GM12878 (cell line): ENCODE data around the gene DOCK1. TPM values are rescaled to one million over a fixed set of nuclear protein-coding genes. Genes with fewer than 3 reads are reported as not detected.

ENCODE experiments used
- ATAC-seq: fragments of 200-7000 bp; cut with Tn5 transposase; 3 replicates; pipeline ENCODE4 v1.9.1; 2020; ENCODE audit warnings: mild to moderate bottlenecking, moderate library complexity
- BruUV-seq: library from RNA; stranded (reverse); fragments of 400-500 nt; replicated peaks from 2 replicates; lab custom pipeline; 2021; lab: Mats Ljungman, UMichigan
- CTCF ChIA-PET: fragments of 300-600 bp; sonication (Branson Sonifier 250); formaldehyde crosslinking; extraction: SDS; loops from one replicate; lab custom pipeline; 2021; ENCODE audit warnings: inconsistent platforms; lab: Yijun Ruan, JAX
- POLR2A ChIA-PET: fragments of 350-600 bp; formaldehyde crosslinking; extraction: SDS; loops from one replicate; lab custom pipeline; 2021; ENCODE audit warnings: inconsistent platforms; lab: Charles Lee
- RAD21 ChIA-PET: fragments of 300-600 bp; sonication (Branson Sonifier 250); formaldehyde crosslinking; loops from one replicate; lab custom pipeline; 2023; ENCODE audit warnings: antibody characterized with exemption; ENCODE audit not compliant: unreplicated experiment; lab: Charles Lee
- SMC1A ChIA-PET: fragments of 300-600 bp; sonication (Branson Sonifier 250); formaldehyde crosslinking; loops from one replicate; lab custom pipeline; 2023; ENCODE audit not compliant: unreplicated experiment, uncharacterized antibody; lab: Charles Lee
- DNase-seq: peaks from one replicate; pipeline ENCODE4 v3.0.0-alpha.2; 2011; ENCODE audit warnings: low read depth, low spot score
- FAIRE-seq: peaks from 3 replicates; lab custom pipeline; 2011; peaks lifted over from hg19 to GRCh38; lab: Jason Lieb, UNC
- H2AFZ ChIP-seq: 2 replicates; pipeline ENCODE4 v1.6.0; 2011; ENCODE audit warnings: low read depth, low read length, control low read depth; ENCODE audit not compliant: control insufficient read depth
- H3K27ac ChIP-seq: 2 replicates; pipeline ENCODE4 v1.5.1; 2011; ENCODE audit warnings: control low read depth; ENCODE audit not compliant: control insufficient read depth, insufficient read depth
- H3K27me3 ChIP-seq, 2 experiments: replicated peaks in 1 of 2; 2 replicates each; pipeline versions ENCODE4 v1.6.0 to v1.6.1; 2011; ENCODE audit warnings: low read length in 1 of 2; ENCODE audit not compliant: control insufficient read depth in 2 of 2, insufficient read depth in 2 of 2
- H3K36me3 ChIP-seq, 2 experiments: 2 replicates each; pipeline ENCODE4 v1.5.1; 2011; ENCODE audit warnings: low read length in 1 of 2; ENCODE audit not compliant: control insufficient read depth in 2 of 2, insufficient read depth in 2 of 2
- H3K4me1 ChIP-seq: 2 replicates; pipeline ENCODE4 v1.6.1; 2011; ENCODE audit warnings: mild to moderate bottlenecking, low read length, moderate library complexity, mixed read lengths; ENCODE audit not compliant: control insufficient read depth, insufficient read depth
- H3K4me2 ChIP-seq: 2 replicates; pipeline ENCODE4 v1.6.0; 2011; ENCODE audit warnings: control low read depth; ENCODE audit not compliant: control insufficient read depth, insufficient read depth
- H3K4me3 ChIP-seq: fragments of 200-600 bp; sonication (generic); 2 replicates; pipeline ENCODE4 v1.5.1; 2016
- H3K79me2 ChIP-seq: 2 replicates; pipeline ENCODE4 v1.6.0; 2011; ENCODE audit warnings: low read length; ENCODE audit not compliant: control insufficient read depth, insufficient read depth
- H3K9ac ChIP-seq: 2 replicates; pipeline ENCODE4 v1.8.0; 2011; ENCODE audit warnings: low read length, control low read depth, mixed read lengths; ENCODE audit not compliant: control insufficient read depth, insufficient read depth
- H3K9me3 ChIP-seq: replicated peaks from 3 replicates; pipeline ENCODE4 v1.5.1; 2011; ENCODE audit warnings: mild to moderate bottlenecking, low read length; ENCODE audit not compliant: control insufficient read depth, insufficient read depth
- H4K20me1 ChIP-seq: 2 replicates; pipeline ENCODE4 v1.6.0; 2011; ENCODE audit not compliant: control insufficient read depth, insufficient read depth
- BHLHE40 ChIP-seq, 2 experiments: fragments of 450-650 bp in 1 of 2; IDR thresholded peaks; 2 replicates each; pipeline ENCODE4 v1.6.1; 2011 to 2017; ENCODE audit warnings: low read depth in 2 of 2, borderline replicate concordance in 1 of 2, improper control_type of control experiment in 1 of 2, low read length in 1 of 2, mild to moderate bottlenecking in 1 of 2
- CHD4 ChIP-seq: fragments of 200-600 bp; sonication (generic); IDR thresholded peaks from 2 replicates; pipeline ENCODE4 v1.6.1; 2016; ENCODE audit warnings: mild to moderate bottlenecking
- E4F1 ChIP-seq: fragments of 450-650 bp; IDR thresholded peaks from 2 replicates; pipeline ENCODE4 v1.6.1; 2018; ENCODE audit warnings: borderline replicate concordance, mild to moderate bottlenecking; ENCODE audit not compliant: partially characterized antibody
- KLF5 ChIP-seq: fragments of 450-650 bp; IDR thresholded peaks from 2 replicates; pipeline ENCODE4 v1.6.1; 2014; ENCODE audit warnings: mild to moderate bottlenecking; ENCODE audit not compliant: partially characterized antibody
- NFYA ChIP-seq: IDR thresholded peaks from 2 replicates; pipeline ENCODE4 v1.6.1; 2011; ENCODE audit warnings: low read depth, mild to moderate bottlenecking, low read length, improper control_type of control experiment, borderline replicate concordance
- STAT3 ChIP-seq: IDR thresholded peaks from 2 replicates; pipeline ENCODE4 v1.6.1; 2011; ENCODE audit warnings: low read depth, low read length, improper control_type of control experiment
- TBL1XR1 ChIP-seq: IDR thresholded peaks from 2 replicates; pipeline ENCODE4 v1.6.1; 2012; ENCODE audit warnings: low read depth, low read length, improper control_type of control experiment
- YY1 ChIP-seq: IDR thresholded peaks from 2 replicates; pipeline ENCODE4 v1.6.1; 2011; ENCODE audit warnings: low read depth, mild to moderate bottlenecking, low read length
- WGBS: methylation state at CpG from one replicate; pipeline ENCODE4 v1.1.6; 2016; ENCODE audit warnings: low lambda C conversion rate; ENCODE audit not compliant: insufficient replicate concordance, insufficient coverage; ENCODE audit errors: missing lambda C conversion rate; 5-methylcytosine and 5-hydroxymethylcytosine counted together
- in situ Hi-C: fragments of 300-500 bp; cut with MboI; formaldehyde crosslinking; loops from 9 replicates; pipeline ENCODE4 v1.14.3; 2018; ENCODE audit warnings: mixed read lengths
- intact Hi-C: fragments of 100-400 bp; cut with micrococcal nuclease; formaldehyde crosslinking; loops from one replicate; pipeline ENCODE4 v1.14.2; 2022; ENCODE audit not compliant: unreplicated experiment
- polyA plus RNA-seq, 11 experiments: library from polyadenylated mRNA; depleted of rRNA in 4 of 11; unstranded in 6 of 11; stranded (reverse) in 5 of 11; fragments of >200 nt; fragmentation: Nextera tagmentation in 4 of 11; fragmentation: Illumina TruSeq in 1 of 11; extraction: Ambion mirVana in 4 of 11; extraction: Trizol in 1 of 11; gene quantifications; 1 replicate in 1 of 11; 2 replicates in 10 of 11; pipeline versions ENCODE4 v1.2.1 to v1.2.3, GENCODE V29; 2011 to 2016; ENCODE audit warnings: inconsistent platforms in 2 of 11, missing spikeins in 2 of 11, low read depth in 1 of 11
- total RNA-seq, 4 experiments: library from RNA; depleted of rRNA in 3 of 4; stranded (reverse); fragments of >200 nt in 3 of 4; fragmentation: Illumina TruSeq in 1 of 4; extraction: Trizol in 1 of 4; gene quantifications; 2 replicates each; pipeline versions ENCODE4 v1.2.1 to v1.2.3, GENCODE V29; 2013 to 2021

The DOCK1 gene
- total and polyA plus RNA-seq, 10 of the 15 experiments (the other 5 are each of a cell fraction or from before 2014, with no cell fraction given) = 0.05 to 0.18 TPM; not detected in 8

- 39% methylated on average over 2 of the region's 2 CpGs for WGBS
- Histone ChIP-seq H3K4me3 (no peak overlapping the region), H2AFZ (no peak overlapping the region), H3K9me3 (no peaks in the 10 kb centered on the region), H3K79me2 (no peaks in the 10 kb centered on the region), H3K4me1 (no peaks in the 10 kb centered on the region), H3K4me2 (no peak overlapping the region), H4K20me1 (no peaks in the 10 kb centered on the region)
- ChIA-PET CTCF (no interaction called here), POLR2A (no interaction called here), RAD21 (no interaction called here), SMC1A (interaction anchor here (1.9 kb wide), 1 partner anchor 10 kb away, joined by 5 read pairs; no protein-coding TSS in a partner anchor)
- FAIRE-seq = no peak
- BruUV-seq = no TSS peak
- intact Hi-C loops = no loop called here
- no peak for DNase-seq
- TF ChIP-seq STAT3 = no peak
- no peak for TF ChIP-seq KLF5
- no peak for TF ChIP-seq BHLHE40 (IDR thresholded peaks at IDR 0.05; ENCODE audit: borderline replicate concordance in 1 of 2, low read depth in 2 of 2, low read length in 1 of 2)
- TF ChIP-seq NFYA = no peak
- TF ChIP-seq E4F1 = no peak
- no peak for TF ChIP-seq YY1
- no peak for TF ChIP-seq TBL1XR1
- TF ChIP-seq CHD4 = no peak
- TF ChIP-seq, all 136 proteins: peak for 0
- no peaks in the 10 kb centered on the region for H3K36me3 ChIP-seq
- in situ Hi-C loops = no loop called here
- no peak overlapping the region for H3K9ac ChIP-seq
- no peak overlapping the region for H3K27ac ChIP-seq
- ATAC-seq = no peak
- no peaks in the 10 kb centered on the region for H3K27me3 ChIP-seq
Measured at GRCh38 chr10:127158662-127159061, 253.4 kb downstream of the DOCK1 start.
